Loucy (cell line): ENCODE measurements around the gene BHLHE23.

Experiments used
- CTCF ChIP-seq: fragments of 200-600 bp; sonication (generic); conservative IDR thresholded peaks from 2 replicates; pipeline ENCODE4 v1.5.1; 2014; ENCODE audit warnings: mild to moderate bottlenecking, antibody characterized with exemption, low read length
- EZH2phosphoT487 ChIP-seq: fragments of 200-600 bp; IDR thresholded peaks from 2 replicates; pipeline ENCODE4 v1.6.1; 2018; ENCODE audit warnings: antibody characterized with exemption, mild to moderate bottlenecking, moderate library complexity, borderline replicate concordance

DNA sequence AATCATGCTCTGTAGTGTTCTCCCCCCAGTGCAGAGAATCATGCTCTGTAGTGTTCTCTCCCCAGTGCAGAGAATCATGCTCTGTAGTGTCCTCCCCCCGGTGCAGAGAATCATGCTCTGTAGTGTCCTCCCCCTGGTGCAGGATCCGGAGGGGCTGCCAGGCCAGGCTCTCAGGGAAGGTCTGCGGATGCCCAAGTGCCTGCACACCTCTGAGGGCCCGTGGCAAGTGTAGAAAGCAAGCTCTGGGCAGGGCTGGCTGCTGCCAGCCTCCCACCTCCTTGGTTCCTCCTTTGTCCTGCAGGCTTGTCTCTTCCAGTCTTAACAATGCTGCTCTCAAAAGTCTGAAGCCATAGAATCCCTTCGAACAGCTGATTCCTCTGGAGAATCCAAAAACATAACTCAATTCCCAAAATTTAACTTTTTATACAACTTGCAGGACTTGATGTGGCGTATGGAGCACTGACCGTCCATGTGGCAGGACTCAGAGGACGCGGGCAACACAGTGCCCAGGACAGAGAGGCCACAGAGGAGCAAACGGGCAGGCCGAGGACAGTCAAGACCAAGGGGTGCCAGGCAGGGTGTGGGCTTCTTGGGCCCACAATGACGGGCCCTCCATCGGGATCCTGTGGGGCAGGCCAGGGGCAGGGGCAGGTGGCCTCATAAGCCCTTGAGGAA is 44.6 kb upstream of the BHLHE23 start:
- no peak for TF ChIP-seq EZH2phosphoT487
- TF ChIP-seq CTCF = no peak
